GM23248 (cell line): ENCODE measurements around the gene KCTD1.

Experiments
- EZH2 ChIP-seq: fragments of 200-600 bp; sonication (generic); IDR thresholded peaks from 2 replicates; pipeline ENCODE4 v1.6.1; 2018; ENCODE audit warnings: antibody characterized with exemption, mild to moderate bottlenecking; ENCODE audit not compliant: insufficient read depth, poor library complexity, severe bottlenecking
- EZH2phosphoT487 ChIP-seq: fragments of 200-600 bp; sonication (generic); IDR thresholded peaks from 2 replicates; pipeline ENCODE4 v1.6.1; 2018; ENCODE audit warnings: antibody characterized with exemption, moderate library complexity, mild to moderate bottlenecking, low read depth; ENCODE audit not compliant: insufficient read depth

DNA sequence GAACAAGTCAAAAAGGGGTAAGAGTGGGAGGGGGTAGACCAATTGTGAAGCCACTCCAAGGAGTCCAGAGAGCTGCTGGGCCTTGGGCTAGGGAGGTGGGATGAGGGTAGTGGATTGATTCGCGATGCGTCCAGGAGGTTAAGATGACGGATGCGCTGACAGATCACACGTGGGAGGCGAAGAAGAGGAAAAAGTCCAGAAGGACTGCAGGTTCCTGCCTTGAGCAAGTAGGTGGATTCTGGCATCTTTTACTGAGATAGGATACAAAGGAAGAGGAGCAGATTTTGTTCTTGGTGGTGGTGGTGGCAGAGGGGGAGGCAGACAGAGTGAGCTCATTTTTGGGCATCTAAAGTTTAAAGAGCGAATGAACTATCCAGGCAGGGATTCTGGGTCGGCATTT, 76.5 kb downstream of the KCTD1 start:
- TF ChIP-seq EZH2 (no peak), EZH2phosphoT487 (no peak)
